Osteoblast (primary cell): Measurements from ENCODE around the gene CLEC1B. TPM values are rescaled to one million over a fixed set of nuclear protein-coding genes. Genes with fewer than 3 reads are reported as not detected.

Source experiments
- DNase-seq: peaks from one replicate; pipeline ENCODE4 v3.0.0; 2011; ENCODE audit warnings: low spot score, mixed read lengths; ENCODE audit not compliant: insufficient read length; ENCODE audit errors: missing footprints
- H2AFZ ChIP-seq: 2 replicates; pipeline ENCODE4 v1.6.0; 2011; ENCODE audit warnings: mild to moderate bottlenecking, low read length
- H3K27ac ChIP-seq: 2 replicates; pipeline ENCODE4 v1.5.1; 2011; ENCODE audit warnings: mild to moderate bottlenecking, low read depth, low read length, moderate library complexity
- H3K27me3 ChIP-seq: 2 replicates; pipeline ENCODE4 v1.6.0; 2012; ENCODE audit warnings: mild to moderate bottlenecking, control low read depth, inconsistent platforms, low read length, moderate library complexity; ENCODE audit not compliant: insufficient read depth
- H3K36me3 ChIP-seq: 2 replicates; pipeline ENCODE4 v1.5.1; 2011; ENCODE audit warnings: mild to moderate bottlenecking, low read length, control low read depth, moderate library complexity; ENCODE audit not compliant: insufficient read depth
- H3K4me1 ChIP-seq: 2 replicates; pipeline ENCODE4 v1.5.1; 2011; ENCODE audit warnings: mild to moderate bottlenecking, low read length, control low read depth, moderate library complexity; ENCODE audit not compliant: insufficient read depth
- H3K4me2 ChIP-seq: 2 replicates; pipeline ENCODE4 v1.6.0; 2011; ENCODE audit warnings: mild to moderate bottlenecking, low read length; ENCODE audit not compliant: insufficient read depth
- H3K4me3 ChIP-seq: fragments of 200-600 bp; sonication (generic); 3 replicates; pipeline ENCODE4 v1.5.1; 2012; ENCODE audit warnings: mild to moderate bottlenecking, low read length, inconsistent platforms; ENCODE audit not compliant: insufficient read depth
- H3K79me2 ChIP-seq: 2 replicates; pipeline ENCODE4 v1.6.0; 2012; ENCODE audit warnings: mild to moderate bottlenecking, low read length, control low read depth, inconsistent platforms; ENCODE audit not compliant: insufficient read depth
- H3K9me3 ChIP-seq: 2 replicates; pipeline ENCODE4 v1.5.1; 2011; ENCODE audit warnings: low read depth, low read length, control low read depth
- H4K20me1 ChIP-seq: 2 replicates; pipeline ENCODE4 v1.6.0; 2012; ENCODE audit warnings: mild to moderate bottlenecking, low read length, control low read depth; ENCODE audit not compliant: insufficient read depth
- CTCF ChIP-seq: IDR thresholded peaks from 2 replicates; pipeline ENCODE4 v1.5.1; 2011; ENCODE audit warnings: mild to moderate bottlenecking, low read depth, low read length, moderate library complexity; ENCODE audit errors: extremely low read depth
- total RNA-seq: library from RNA; depleted of rRNA; stranded (reverse); fragments of >200 nt; gene quantifications from 2 replicates; pipeline ENCODE4 v1.2.3, GENCODE V29; 2012

CLEC1B gene
- total RNA-seq, 1 donor = not detected

DNA sequence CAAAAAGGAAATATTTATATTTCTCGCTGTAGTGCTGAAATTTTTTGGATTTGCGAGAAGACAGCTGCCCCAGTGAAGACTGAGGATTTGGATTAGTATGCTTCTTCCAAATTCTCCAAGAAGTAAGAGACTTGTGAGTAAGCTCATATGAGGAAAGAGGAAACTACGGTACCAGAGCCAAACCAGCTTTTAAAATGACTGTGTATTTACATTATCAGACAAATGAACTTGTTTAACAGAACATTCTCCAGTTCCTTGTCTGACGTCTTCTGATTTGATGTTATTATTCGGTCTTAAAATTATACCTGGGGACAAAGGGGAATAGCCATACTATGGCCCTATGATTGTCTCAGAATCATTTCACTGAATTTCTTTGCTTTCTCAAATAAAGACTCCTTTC, 19.5 kb upstream of the CLEC1B start:
- H3K27me3 ChIP-seq = no peaks in the 10 kb centered on the region
- H2AFZ ChIP-seq = no peak overlapping the region
- H3K4me3 ChIP-seq = no peak overlapping the region
- H3K36me3 ChIP-seq = no peaks in the 10 kb centered on the region
- DNase-seq = peak; percentile 92
- H3K27ac ChIP-seq = no peak overlapping the region
- no peak overlapping the region for H3K4me2 ChIP-seq
- no peaks in the 10 kb centered on the region for H3K4me1 ChIP-seq
- H3K79me2 ChIP-seq = no peaks in the 10 kb centered on the region
- no peaks in the 10 kb centered on the region for H3K9me3 ChIP-seq
- H4K20me1 ChIP-seq = no peaks in the 10 kb centered on the region
- no peak for TF ChIP-seq CTCF

- H3K27me3 ChIP-seq = no peaks in the 10 kb centered on the region
- no peaks in the 10 kb centered on the region for H3K4me1 ChIP-seq
- H4K20me1 ChIP-seq = no peaks in the 10 kb centered on the region
- H3K4me3 ChIP-seq = no peak overlapping the region
- no peak for DNase-seq
- no peaks in the 10 kb centered on the region for H3K79me2 ChIP-seq
- no peak overlapping the region for H3K4me2 ChIP-seq
- no peak overlapping the region for H3K27ac ChIP-seq
- H3K36me3 ChIP-seq = no peaks in the 10 kb centered on the region
- no peak for TF ChIP-seq CTCF
- H2AFZ ChIP-seq = no peak overlapping the region
- no peaks in the 10 kb centered on the region for H3K9me3 ChIP-seq
Observed at GRCh38 chr12:10016881-10017280, 18.0 kb upstream of the CLEC1B start.

DNA sequence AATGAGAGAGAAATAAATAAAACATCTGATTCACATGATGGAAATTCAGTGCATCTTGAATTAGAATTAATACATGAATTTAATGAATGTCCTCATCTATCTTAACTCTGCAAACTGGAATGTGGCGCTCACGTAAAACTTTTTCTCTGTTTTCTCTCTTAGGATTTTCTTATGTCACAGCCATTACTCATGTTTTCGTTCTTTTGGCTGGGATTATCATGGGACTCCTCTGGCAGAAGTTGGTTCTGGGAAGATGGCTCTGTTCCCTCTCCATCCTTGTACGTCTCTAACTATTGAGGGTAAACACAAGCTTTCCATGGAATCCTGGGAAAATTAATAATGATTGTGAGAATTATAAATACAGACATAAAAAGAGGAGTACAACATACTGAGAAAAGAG, 16.5 kb upstream of the CLEC1B start:
- H3K79me2 ChIP-seq = no peaks in the 10 kb centered on the region
- H3K27me3 ChIP-seq = no peaks in the 10 kb centered on the region
- no peak for TF ChIP-seq CTCF

DNA sequence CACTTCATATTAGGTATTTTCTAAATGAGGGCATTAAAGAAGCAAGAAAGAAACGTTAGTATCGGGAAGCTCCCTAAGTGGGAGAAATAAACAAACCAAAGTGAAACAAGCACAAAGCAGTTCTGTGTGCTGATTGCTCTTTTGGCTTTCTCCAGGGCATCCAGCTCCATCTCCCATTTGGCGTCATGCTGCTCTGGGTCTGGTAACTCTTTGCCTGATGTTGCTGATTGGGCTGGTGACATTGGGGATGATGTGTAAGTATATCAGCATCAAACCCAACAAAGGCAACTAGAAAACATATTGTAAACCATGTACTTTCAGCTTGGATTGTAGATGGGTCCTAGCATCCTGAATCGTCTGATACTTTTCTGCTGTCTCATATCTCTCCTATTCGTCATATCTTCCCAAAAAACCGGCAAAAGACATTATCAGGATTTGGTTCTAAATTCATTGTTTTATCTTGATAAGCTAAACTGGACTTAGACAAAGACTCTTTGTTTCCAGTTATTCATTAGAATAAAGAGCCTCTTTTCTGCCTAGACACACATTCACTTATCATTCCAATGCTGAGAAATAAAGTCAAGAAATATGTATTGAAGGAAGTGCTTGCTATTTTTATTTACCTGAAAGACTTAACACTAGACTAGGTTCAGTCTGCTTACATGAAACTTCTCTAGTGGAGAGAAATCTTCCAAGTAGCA, 13.9 kb upstream of the CLEC1B start:
- DNase-seq = no peak
- Histone ChIP-seq H3K4me2 (no peak overlapping the region), H3K79me2 (no peaks in the 10 kb centered on the region), H4K20me1 (no peaks in the 10 kb centered on the region), H2AFZ (peak overlapping the region; percentile 23), H3K4me3 (no peak overlapping the region), H3K27ac (no peak overlapping the region), H3K4me1 (no peaks in the 10 kb centered on the region), H3K27me3 (no peaks in the 10 kb centered on the region), H3K9me3 (no peaks in the 10 kb centered on the region), H3K36me3 (no peaks in the 10 kb centered on the region)
- TF ChIP-seq CTCF = no peak

More for the DNA sequence above, 16.5 kb upstream of the CLEC1B start:
- Histone ChIP-seq H2AFZ (no peak overlapping the region), H3K36me3 (no peaks in the 10 kb centered on the region), H4K20me1 (no peaks in the 10 kb centered on the region), H3K9me3 (no peaks in the 10 kb centered on the region), H3K4me2 (no peak overlapping the region), H3K4me3 (no peak overlapping the region), H3K27ac (no peak overlapping the region), H3K4me1 (no peaks in the 10 kb centered on the region)
- no peak for DNase-seq
